Measurements from ENCODE around the gene EFEMP1.

The EFEMP1 gene

DNA sequence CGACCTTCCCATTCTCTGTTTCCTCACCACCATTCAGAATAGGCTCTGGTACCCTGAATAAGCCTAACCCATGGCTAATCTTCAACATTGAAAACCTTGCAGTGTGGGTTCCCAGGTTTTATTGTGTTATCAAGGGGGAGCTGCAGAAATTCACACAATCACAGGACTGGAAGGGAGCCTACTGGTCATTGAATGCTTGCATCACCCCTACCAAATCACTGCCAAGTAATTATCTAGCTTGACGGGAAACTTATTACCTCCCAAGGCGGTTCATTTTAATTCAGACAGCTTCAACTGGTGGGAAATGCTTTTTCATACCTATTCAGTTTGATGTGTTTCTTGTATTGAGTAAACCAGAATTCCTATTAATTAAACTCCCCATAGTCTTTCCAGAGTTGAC, 33.6 kb upstream of the EFEMP1 start:
- H3K9me3 ChIP-seq (ENCODE audit: severe bottlenecking), result no peaks in the 10 kb centered on the region
- peaks cover 25% of the 10 kb centered on the region for H3K4me1 ChIP-seq (ENCODE audit: insufficient read depth, poor library complexity, severe bottlenecking)
- TF ChIP-seq, protein P1, sequence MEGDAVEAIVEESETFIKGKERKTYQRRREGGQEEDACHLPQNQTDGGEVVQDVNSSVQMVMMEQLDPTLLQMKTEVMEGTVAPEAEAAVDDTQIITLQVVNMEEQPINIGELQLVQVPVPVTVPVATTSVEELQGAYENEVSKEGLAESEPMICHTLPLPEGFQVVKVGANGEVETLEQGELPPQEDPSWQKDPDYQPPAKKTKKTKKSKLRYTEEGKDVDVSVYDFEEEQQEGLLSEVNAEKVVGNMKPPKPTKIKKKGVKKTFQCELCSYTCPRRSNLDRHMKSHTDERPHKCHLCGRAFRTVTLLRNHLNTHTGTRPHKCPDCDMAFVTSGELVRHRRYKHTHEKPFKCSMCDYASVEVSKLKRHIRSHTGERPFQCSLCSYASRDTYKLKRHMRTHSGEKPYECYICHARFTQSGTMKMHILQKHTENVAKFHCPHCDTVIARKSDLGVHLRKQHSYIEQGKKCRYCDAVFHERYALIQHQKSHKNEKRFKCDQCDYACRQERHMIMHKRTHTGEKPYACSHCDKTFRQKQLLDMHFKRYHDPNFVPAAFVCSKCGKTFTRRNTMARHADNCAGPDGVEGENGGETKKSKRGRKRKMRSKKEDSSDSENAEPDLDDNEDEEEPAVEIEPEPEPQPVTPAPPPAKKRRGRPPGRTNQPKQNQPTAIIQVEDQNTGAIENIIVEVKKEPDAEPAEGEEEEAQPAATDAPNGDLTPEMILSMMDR (IDR thresholded peaks at IDR 0.05; ENCODE audit: poor library complexity, severe bottlenecking), result no peak
- H3K27me3 ChIP-seq (ENCODE audit: insufficient read depth, poor library complexity, severe bottlenecking), result no peaks in the 10 kb centered on the region
- no peak overlapping the region for H3K4me3 ChIP-seq (ENCODE audit: severe bottlenecking)
- no peaks in the 10 kb centered on the region for H3K36me3 ChIP-seq (ENCODE audit: low read depth)
- ATAC-seq (ENCODE audit: low read depth) (no peak), DNase-seq (ENCODE audit: low spot score) (no peak)
- H3K27ac ChIP-seq (ENCODE audit: poor library complexity, severe bottlenecking), result peak overlapping the region; percentile 87

DNA sequence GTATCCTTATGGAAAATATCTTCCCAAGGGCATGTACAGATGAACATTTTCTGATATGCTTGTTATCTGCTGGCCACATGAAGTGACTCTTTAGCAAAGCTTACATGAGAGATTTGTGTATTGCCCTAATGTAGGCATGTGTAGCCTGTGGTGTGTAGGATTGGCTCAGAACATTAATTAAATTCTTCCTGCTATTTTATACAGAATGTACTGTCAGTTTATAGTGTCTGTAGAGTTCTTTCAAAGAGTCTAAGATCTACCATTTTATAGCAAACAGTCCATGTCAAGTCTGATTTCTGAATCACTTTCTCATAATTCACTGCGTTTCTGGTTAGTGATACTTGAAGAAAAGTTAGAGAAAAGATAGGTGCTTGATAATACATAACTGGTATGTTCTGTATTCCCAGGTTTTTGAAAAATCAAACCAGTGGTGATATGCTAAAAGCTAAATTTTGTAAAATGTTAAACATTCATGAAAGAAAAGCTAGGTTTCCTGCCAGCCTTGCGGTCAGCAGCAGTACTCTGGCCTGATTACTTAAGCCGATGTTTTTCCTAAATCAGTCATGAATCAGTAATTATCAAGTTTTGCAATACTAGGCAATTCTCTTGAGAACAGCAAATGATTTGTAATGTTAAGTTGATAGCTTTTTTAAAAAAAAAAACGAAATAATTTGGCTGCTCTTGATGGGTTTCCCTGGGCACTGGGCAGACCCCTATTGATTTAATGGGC, 30.9 kb upstream of the EFEMP1 start:
- no peaks in the 10 kb centered on the region for H3K27me3 ChIP-seq (ENCODE audit: insufficient read depth, poor library complexity, severe bottlenecking)
- TF ChIP-seq, protein P1 (IDR thresholded peaks at IDR 0.05; ENCODE audit: poor library complexity, severe bottlenecking), result no peak
- no peak overlapping the region for H3K4me3 ChIP-seq (ENCODE audit: severe bottlenecking)
- H3K9me3 ChIP-seq (ENCODE audit: severe bottlenecking), result no peaks in the 10 kb centered on the region
- H3K27ac ChIP-seq (ENCODE audit: poor library complexity, severe bottlenecking), result peak overlapping the region; percentile 3
- peaks cover 19% of the 10 kb centered on the region for H3K4me1 ChIP-seq (ENCODE audit: insufficient read depth, poor library complexity, severe bottlenecking)
- no peaks in the 10 kb centered on the region for H3K36me3 ChIP-seq (ENCODE audit: low read depth)
- ATAC-seq (ENCODE audit: low read depth) (no peak), DNase-seq (ENCODE audit: low spot score) (no peak)

DNA sequence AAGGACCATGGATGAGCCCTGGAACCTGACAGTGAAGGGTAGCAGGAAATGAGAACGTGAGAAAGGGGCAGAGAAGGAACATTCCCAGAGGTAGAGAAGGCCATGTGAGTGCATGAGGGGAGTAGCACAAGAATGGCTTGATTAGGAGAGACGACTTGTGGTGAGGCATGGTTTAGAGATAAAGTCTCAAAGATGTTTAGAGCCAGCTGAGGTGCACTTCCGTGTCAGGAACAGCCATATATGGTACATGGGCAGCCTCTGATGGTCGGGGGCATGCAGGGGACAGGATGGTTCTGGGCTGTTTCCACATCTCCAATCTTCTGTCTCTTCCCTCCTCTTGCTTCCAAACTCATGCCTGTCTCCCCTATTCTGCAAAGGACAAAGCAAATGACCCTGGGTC, 28.8 kb upstream of the EFEMP1 start:
- H3K4me3 ChIP-seq (ENCODE audit: severe bottlenecking), result no peak overlapping the region
- no peak for ATAC-seq (ENCODE audit: low read depth)
- TF ChIP-seq, protein P1 (IDR thresholded peaks at IDR 0.05; ENCODE audit: poor library complexity, severe bottlenecking), result no peak

DNA sequence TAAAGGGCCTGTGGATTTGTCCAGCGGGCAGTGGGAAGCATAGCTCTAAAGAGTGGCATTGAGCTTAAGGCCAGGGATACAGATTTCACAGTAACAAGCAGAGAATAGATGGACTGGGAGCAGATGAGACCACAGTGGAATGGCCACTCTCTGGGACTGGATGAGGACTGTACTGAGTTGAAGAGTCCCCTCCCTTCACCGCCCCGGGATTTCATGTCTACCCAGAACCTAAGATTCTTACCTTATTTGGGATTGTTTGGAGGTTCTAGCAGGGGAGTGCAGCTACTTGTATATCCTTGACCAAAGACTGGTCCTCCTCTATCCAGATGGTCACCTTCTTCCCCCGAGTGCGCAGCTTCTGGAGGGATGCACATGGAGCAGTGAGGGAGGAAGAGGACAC, 28.0 kb upstream of the EFEMP1 start:
- TF ChIP-seq, protein P1 (IDR thresholded peaks at IDR 0.05; ENCODE audit: poor library complexity, severe bottlenecking), result no peak
- H3K27me3 ChIP-seq (ENCODE audit: insufficient read depth, poor library complexity, severe bottlenecking), result no peaks in the 10 kb centered on the region

More for the DNA sequence above, 28.8 kb upstream of the EFEMP1 start:
- H3K36me3 ChIP-seq (ENCODE audit: low read depth), result no peaks in the 10 kb centered on the region
- no peaks in the 10 kb centered on the region for H3K9me3 ChIP-seq (ENCODE audit: severe bottlenecking)
- H3K27me3 ChIP-seq (ENCODE audit: insufficient read depth, poor library complexity, severe bottlenecking), result no peaks in the 10 kb centered on the region
- peaks cover 2% of the 10 kb centered on the region for H3K4me1 ChIP-seq (ENCODE audit: insufficient read depth, poor library complexity, severe bottlenecking)
- no peak overlapping the region for H3K27ac ChIP-seq (ENCODE audit: poor library complexity, severe bottlenecking)
- no peak for DNase-seq (ENCODE audit: low spot score)

DNA sequence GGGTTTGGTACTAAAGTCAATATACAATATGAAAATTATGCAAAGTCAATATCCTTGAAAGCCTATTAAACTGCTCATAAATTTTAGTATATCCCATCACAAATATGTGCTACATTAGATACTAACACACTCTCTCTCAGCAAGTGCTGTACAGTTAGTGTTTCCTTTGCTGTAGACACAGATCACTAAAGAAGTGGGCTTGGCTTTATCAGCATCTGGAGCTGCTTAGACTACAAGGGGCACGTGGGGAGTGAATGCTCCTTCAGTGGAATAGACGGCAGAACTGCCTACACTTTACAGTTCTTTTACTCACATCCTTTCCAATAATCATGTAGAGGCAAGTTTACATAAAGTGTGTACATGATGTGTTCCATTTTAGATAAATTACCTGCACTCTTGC, 26.0 kb upstream of the EFEMP1 start:
- Histone ChIP-seq H3K27me3 (ENCODE audit: insufficient read depth, poor library complexity, severe bottlenecking) (no peaks in the 10 kb centered on the region), H3K36me3 (ENCODE audit: low read depth) (0 out of 2 replicates have a peak, but pooled peaks cover 6% of the 10 kb centered on the region), H3K4me3 (ENCODE audit: severe bottlenecking) (no peak overlapping the region), H3K27ac (ENCODE audit: poor library complexity, severe bottlenecking) (no peak overlapping the region), H3K9me3 (ENCODE audit: severe bottlenecking) (no peaks in the 10 kb centered on the region), H3K4me1 (ENCODE audit: insufficient read depth, poor library complexity, severe bottlenecking) (no peaks in the 10 kb centered on the region)
- ATAC-seq (ENCODE audit: low read depth) (no peak), DNase-seq (ENCODE audit: low spot score) (no peak)
- TF ChIP-seq, protein P1 (IDR thresholded peaks at IDR 0.05; ENCODE audit: poor library complexity, severe bottlenecking), result no peak

More for the DNA sequence above, 28.0 kb upstream of the EFEMP1 start:
- Histone ChIP-seq H3K36me3 (ENCODE audit: low read depth) (0 out of 2 replicates have a peak, but pooled peaks cover 4% of the 10 kb centered on the region), H3K27ac (ENCODE audit: poor library complexity, severe bottlenecking) (no peak overlapping the region), H3K9me3 (ENCODE audit: severe bottlenecking) (no peaks in the 10 kb centered on the region), H3K4me1 (ENCODE audit: insufficient read depth, poor library complexity, severe bottlenecking) (no peaks in the 10 kb centered on the region), H3K4me3 (ENCODE audit: severe bottlenecking) (no peak overlapping the region)
- no peak for DNase-seq (ENCODE audit: low spot score)
- ATAC-seq (ENCODE audit: low read depth), result no peak
